HepG2 (cell line): ENCODE measurements around the gene LDLRAD2.

ENCODE experiments used
- CTCF ChIP-seq: sonication (generic); formaldehyde crosslinking; IDR thresholded peaks from 2 replicates; pipeline ENCODE4 v1.5.0; 2020; ENCODE audit warnings: mild to moderate bottlenecking, missing genetic modification reagents, moderate library complexity
- SMC3 ChIP-seq: IDR thresholded peaks from 2 replicates; pipeline ENCODE4 v1.6.1; 2011; ENCODE audit warnings: low read length, improper control_type of control experiment
- USF2 ChIP-seq, 2 experiments: sonication (generic) in 1 of 2; formaldehyde crosslinking in 1 of 2; IDR thresholded peaks; 2 replicates each; pipeline versions ENCODE4 v1.5.1 to v1.6.1; 2011 to 2020; ENCODE audit warnings: borderline replicate concordance in 1 of 2, low read depth in 1 of 2, low read length in 1 of 2, mild to moderate bottlenecking in 1 of 2, missing genetic modification reagents in 1 of 2, moderate library complexity in 1 of 2
- ZNF572 ChIP-seq: sonication (generic); formaldehyde crosslinking; IDR thresholded peaks from 2 replicates; pipeline ENCODE4 v1.5.1; 2020; ENCODE audit warnings: mild to moderate bottlenecking, missing genetic modification reagents

- no peak for TF ChIP-seq SMC3
- no peak for TF ChIP-seq CTCF
- no peak for TF ChIP-seq USF2 (IDR thresholded peaks at IDR 0.05; ENCODE audit: low read depth, low read length)
- TF ChIP-seq USF2 (CRISPR knock-in tag; IDR thresholded peaks at IDR 0.05; ENCODE audit: borderline replicate concordance) = no peak
- TF ChIP-seq ZNF572 (CRISPR knock-in tag) = no peak
These were observed 12.1 kb downstream of the LDLRAD2 start for GRCh38 chr1:21823980-21824702.
